Kidney (tissue), 14 donors: ENCODE data around the gene MACROD1. TPM values are rescaled to one million over a fixed set of nuclear protein-coding genes. Genes with fewer than 3 reads are reported as not detected.

Experiments used
- DNase-seq, 5 donors: peaks; one replicate each; pipeline ENCODE4 v3.0.0-alpha.2; 2013 to 2020
- FAIRE-seq: peaks from 2 replicates; lab custom pipeline; 2012; peaks lifted over from hg19 to GRCh38; lab: Jason Lieb, UNC
- H3K27ac ChIP-seq, 2 donors: one replicate each; pipeline ENCODE4 v1.7.0; 2013; ENCODE audit warnings: low read depth in 2 of 2, low read length in 2 of 2, inconsistent platforms in 1 of 2
- H3K27me3 ChIP-seq: one replicate; pipeline ENCODE4 v1.7.1; 2013; ENCODE audit warnings: low read length, inconsistent platforms; ENCODE audit not compliant: control insufficient read depth, insufficient read depth
- H3K36me3 ChIP-seq, 3 donors: one replicate each; pipeline versions ENCODE4 v1.7.0 to v1.7.1; 2013; ENCODE audit warnings: low read length in 3 of 3, control low read depth in 1 of 3, inconsistent platforms in 1 of 3; ENCODE audit not compliant: insufficient read depth in 3 of 3, control insufficient read depth in 2 of 3
- H3K4me1 ChIP-seq, 3 donors: one replicate each; pipeline versions ENCODE4 v1.7.0 to v1.7.1; 2013; ENCODE audit warnings: low read length in 3 of 3, inconsistent platforms in 1 of 3, low read depth in 1 of 3; ENCODE audit not compliant: control insufficient read depth in 2 of 3, insufficient read depth in 2 of 3
- H3K4me3 ChIP-seq, 3 donors: one replicate each; pipeline versions ENCODE4 v1.7.0 to v1.8.1; 2013; ENCODE audit warnings: low read length in 3 of 3, control low read depth in 1 of 3, inconsistent platforms in 1 of 3
- H3K9ac ChIP-seq, 3 donors: one replicate each; pipeline versions ENCODE4 v1.7.0 to v1.7.1; 2013; ENCODE audit warnings: low read length in 3 of 3, control low read depth in 1 of 3, inconsistent platforms in 1 of 3
- H3K9me3 ChIP-seq, 3 donors: one replicate each; pipeline versions ENCODE4 v1.7.0 to v1.7.1; 2013; ENCODE audit warnings: low read length in 3 of 3, control low read depth in 1 of 3, inconsistent platforms in 1 of 3; ENCODE audit not compliant: control insufficient read depth in 2 of 3, insufficient read depth in 1 of 3
- CTCF ChIP-seq: IDR thresholded peaks from 3 replicates; pipeline ENCODE4 v1.5.1; 2012; ENCODE audit warnings: mild to moderate bottlenecking, moderate library complexity, borderline replicate concordance; ENCODE audit not compliant: insufficient read depth; ENCODE audit errors: extremely low read depth
- intact Hi-C: fragments of 100-400 bp; cut with DNase I; formaldehyde crosslinking; loops from one replicate; pipeline ENCODE4 v1.11.1; 2022
- polyA plus RNA-seq: library from polyadenylated mRNA; stranded (reverse); fragments of 350-450 nt; fragmentation: Illumina TruSeq; extraction: RNeasy Lipid Tissue Mini Kit (QIAGEN cat#74804); gene quantifications from one replicate; pipeline ENCODE4 v1.2.3, GENCODE V29; 2014; ENCODE audit warnings: low read depth, low replicate concordance; ENCODE audit not compliant: insufficient read depth
- total RNA-seq: library from RNA; stranded (reverse); fragmentation: NEBNext Ultra II Directional; extraction: Animal tissue kit (Norgen Biotek cat#: 25700); gene quantifications from one replicate; pipeline ENCODE4 v1.2.1, GENCODE V29; 2021
- donor health status: control.
- donor health status: control.
- donor health status: control.
- donor health status: control.
- donor health status: control.
- donor health status: DM: yes; HTN: yes; CAD: no.
- donor health status: Normal renal cell carcinoma (clear cell type).

MACROD1 gene
- total and polyA plus RNA-seq, 2 donors from 2014 or later: 27.8 to 176 TPM

- intact Hi-C loops: no loop called here
- DNase-seq (no peak), FAIRE-seq (no peak)
- no peaks in the 10 kb centered on the region for H3K36me3 ChIP-seq
- H3K9me3 ChIP-seq: no peaks in the 10 kb centered on the region
- H3K27ac ChIP-seq: no peak overlapping the region
- peaks cover 0 to 18% (median 4%) of the 10 kb centered on the region in 3 donors for H3K4me1 ChIP-seq
- TF ChIP-seq CTCF: no peak
- H3K27me3 ChIP-seq: no peaks in the 10 kb centered on the region
- no peak overlapping the region for H3K9ac ChIP-seq
- H3K4me3 ChIP-seq: no peak overlapping the region
Measured at GRCh38 chr11:64022125-64022784, 143.7 kb downstream of the MACROD1 start.

- intact Hi-C loops: no loop called here
- H3K9ac ChIP-seq: no peak overlapping the region
- FAIRE-seq: no peak
- no peak for TF ChIP-seq CTCF
- peak overlapping the region; percentile 32 for H3K27ac ChIP-seq
- H3K4me3 ChIP-seq: no peak overlapping the region
- H3K9me3 ChIP-seq: no peaks in the 10 kb centered on the region
- no peaks in the 10 kb centered on the region for H3K27me3 ChIP-seq
- no peaks in the 10 kb centered on the region for H3K36me3 ChIP-seq
- DNase-seq: peak in 3 of 5 donors; percentile 30 to 60 (median 43)
- peaks cover 0 to 18% (median 4%) of the 10 kb centered on the region in 3 donors for H3K4me1 ChIP-seq
Measured at GRCh38 chr11:64021757-64022093, 144.2 kb downstream of the MACROD1 start.

GRCh38 chr11:64020976-64021756 is 144.7 kb downstream of the MACROD1 start:
- DNase-seq (peak in 4 of 5 donors; percentile 66 to 77 (median 68)), FAIRE-seq (no peak)
- Histone ChIP-seq H3K4me3 (no peak overlapping the region), H3K36me3 (no peaks in the 10 kb centered on the region), H3K4me1 (peaks cover 0 to 18% (median 4%) of the 10 kb centered on the region in 3 donors), H3K27me3 (no peaks in the 10 kb centered on the region), H3K9ac (no peak overlapping the region), H3K9me3 (no peaks in the 10 kb centered on the region), H3K27ac (peak overlapping the region; percentile 32)
- intact Hi-C loops: no loop called here
- no peak for TF ChIP-seq CTCF
